ENCODE data around the gene ENOX1.

The ENOX1 gene

GRCh38 chr13:43389573-43389972 lies 397.2 kb downstream of the ENOX1 start:
- DNase-seq (ENCODE audit: low read depth, low spot score), result no peak

DNA sequence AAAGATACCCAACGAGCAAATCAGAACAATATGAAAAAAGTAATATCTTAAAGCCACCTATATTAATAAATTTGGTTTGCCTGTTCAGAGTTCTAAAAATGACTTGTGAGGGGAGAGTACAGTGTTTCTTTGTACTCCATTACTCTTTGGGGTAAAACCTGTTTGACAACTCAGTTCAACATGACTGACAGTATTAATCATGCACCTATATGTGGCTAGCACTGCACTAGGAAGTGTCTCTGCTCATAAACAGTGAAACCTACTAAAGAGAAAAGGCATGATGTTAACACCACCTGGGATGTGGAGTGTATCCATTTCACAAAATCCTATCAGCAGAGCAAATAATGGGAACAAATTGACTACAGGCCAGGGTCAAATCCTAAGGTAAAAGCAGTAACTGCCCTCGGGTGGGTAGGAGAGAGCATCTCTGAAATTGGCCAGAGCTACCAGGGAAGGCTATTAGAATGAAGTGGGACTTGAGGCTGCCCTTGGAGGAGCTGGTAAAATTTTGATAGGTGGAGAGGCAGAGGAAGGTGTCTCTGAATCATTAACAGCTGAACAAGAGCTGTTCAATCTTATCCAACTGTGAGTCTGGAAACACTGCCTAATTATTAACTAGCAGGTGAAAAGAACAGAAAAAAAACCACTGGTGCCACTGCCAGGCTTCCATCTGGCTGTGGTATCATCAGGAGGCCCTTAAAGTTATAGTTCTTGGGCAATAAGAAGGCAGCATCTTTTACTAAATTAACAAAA lies 398.3 kb downstream of the ENOX1 start:
- DNase-seq (ENCODE audit: low read depth, low spot score), result no peak

DNA sequence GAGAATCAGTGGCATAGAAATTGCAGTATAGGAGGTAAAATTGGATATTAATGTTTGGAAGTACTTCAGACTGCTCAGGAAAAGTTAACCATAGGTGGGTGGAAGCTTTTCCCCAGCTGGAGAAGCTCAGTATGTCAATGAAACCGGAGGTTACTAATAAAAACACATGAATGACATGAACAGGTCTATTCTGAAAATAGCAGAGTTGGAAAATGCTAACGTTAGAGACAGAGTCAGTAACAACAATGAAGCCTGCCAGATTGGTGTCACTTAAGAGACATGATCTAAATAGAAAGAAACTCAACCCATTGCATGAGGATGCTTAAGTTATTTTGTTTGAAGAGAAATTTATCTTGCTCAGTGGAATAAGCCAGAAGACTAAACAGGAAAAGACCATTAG lies 398.9 kb downstream of the ENOX1 start:
- DNase-seq (ENCODE audit: low read depth, low spot score), result no peak

DNA sequence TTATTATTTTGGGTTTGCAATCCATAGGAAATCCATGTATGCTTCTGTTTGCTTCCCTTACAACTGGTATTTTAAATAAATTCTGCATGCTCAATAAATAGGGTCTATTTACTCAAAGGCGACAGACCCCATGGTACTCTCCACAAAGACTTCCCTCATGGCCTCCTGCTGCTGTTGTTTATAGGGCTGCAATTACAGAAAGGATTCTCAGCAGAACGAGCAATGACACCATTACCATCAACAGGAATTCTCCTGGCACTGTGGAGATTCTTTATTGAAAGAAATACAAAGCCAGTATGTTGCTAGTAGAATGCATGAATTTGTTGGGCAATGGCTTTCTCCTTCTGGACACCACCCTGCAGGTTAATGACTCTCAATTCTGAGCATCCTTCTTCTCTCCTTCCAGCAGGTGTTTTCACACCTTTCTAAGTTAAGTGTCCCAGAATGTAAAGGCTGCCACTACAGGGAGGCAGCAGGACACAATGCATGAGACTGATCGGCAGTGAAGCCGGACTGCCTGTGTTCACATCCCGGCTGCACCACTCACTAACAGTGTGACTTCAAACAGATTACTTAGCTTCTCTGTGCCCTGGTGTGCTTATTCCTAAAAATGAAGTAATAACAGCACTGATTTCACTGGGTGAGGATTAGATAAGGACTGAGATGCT lies 403.1 kb downstream of the ENOX1 start:
- DNase-seq (ENCODE audit: low read depth, low spot score), result no peak

- DNase-seq (ENCODE audit: low read depth, low spot score), result no peak
Measured at GRCh38 chr13:43379738-43380137, 407.0 kb downstream of the ENOX1 start.

DNA sequence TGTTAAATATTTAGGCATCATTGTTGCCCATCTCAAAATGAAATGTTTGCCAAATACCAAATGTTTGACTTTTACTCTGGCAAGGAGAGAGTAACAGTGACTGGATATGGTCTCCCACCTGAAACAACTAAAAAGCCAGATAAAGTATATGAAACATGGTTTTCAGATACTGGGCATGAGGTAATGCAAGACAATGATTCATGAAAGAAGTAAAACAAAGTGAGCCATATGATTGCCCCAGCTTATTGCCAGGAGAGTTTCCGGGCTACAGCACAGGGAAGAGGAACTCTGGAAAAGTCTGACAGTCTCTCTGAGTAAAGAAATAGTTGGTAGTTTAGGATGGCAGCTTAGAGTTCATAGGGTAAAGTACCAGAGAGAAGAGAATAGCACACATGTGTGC lies 408.8 kb downstream of the ENOX1 start:
- DNase-seq (ENCODE audit: low read depth, low spot score), result no peak

DNA sequence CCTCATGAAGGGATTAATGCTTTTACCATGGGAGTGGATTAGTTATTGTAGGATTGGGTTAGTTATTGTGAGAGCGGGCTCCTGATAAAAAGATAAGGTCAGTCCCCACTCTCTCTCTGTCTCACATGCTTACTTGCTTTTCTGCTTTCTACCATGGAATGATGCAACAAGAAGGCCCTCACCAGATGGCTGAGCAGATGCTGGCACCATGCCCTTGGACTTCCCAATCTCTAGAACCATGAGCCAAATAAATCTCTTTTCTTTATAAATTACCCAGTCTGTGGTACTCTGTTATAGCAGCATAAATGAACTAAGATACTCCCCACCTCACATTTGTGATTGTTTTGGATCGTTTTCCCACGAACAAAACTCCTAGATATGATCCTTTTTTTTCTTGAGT lies 409.6 kb downstream of the ENOX1 start:
- no peak for DNase-seq (ENCODE audit: low read depth, low spot score)

GRCh38 chr13:43376596-43376995 lies 410.2 kb downstream of the ENOX1 start:
- DNase-seq (ENCODE audit: low read depth, low spot score), result no peak

DNA sequence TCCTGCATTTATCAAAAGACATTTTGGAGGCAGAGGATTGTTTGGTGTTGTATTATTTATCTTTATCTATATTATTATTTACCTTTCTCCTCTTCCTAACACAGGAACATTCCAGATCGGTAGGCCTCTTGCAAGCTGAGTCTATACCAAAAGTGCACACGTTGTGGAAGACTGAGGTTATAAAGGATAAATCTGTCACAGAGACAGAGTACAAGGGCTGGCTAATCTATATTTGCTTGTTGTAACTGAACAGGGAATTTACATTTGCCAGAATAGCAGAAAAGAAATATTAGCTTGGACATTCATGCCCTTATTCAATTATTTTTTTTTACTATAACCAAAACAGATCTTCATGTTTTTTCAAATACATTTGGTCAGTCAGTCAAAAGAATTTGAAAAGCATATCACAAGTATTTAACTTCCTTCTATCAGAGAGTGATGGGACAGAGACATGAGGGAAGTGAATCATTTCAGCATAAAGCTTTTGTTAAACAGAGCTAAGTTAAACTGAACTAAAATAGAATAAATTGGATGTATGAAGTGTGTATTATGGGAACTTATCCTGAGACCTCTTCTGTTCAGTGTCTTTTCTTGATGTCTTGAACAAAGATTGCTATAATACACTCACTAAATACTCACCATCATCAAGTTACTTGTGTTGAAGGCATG lies 410.8 kb downstream of the ENOX1 start:
- DNase-seq (ENCODE audit: low read depth, low spot score), result no peak

- no peak for DNase-seq (ENCODE audit: low read depth, low spot score)
Measured at GRCh38 chr13:43374621-43375020, 412.2 kb downstream of the ENOX1 start.

DNA sequence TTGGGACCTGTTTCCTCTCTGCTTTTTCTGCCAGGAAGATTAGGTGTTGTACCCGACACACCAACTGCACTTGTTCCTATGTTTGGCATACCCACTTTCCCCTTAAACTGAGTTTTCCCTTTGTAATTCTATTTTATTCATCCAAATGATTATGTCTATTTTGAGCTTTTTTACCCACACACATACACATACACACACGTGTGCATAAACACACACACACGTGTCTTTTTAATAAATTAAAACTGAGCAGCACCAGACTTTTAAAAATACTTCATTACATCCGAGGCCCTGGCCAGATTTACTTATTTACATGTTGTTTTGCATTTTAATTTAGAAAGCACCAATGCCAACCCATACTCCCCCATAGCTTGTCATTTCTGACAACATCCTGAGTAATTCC lies 413.4 kb downstream of the ENOX1 start:
- no peak for DNase-seq (ENCODE audit: low read depth, low spot score)

GRCh38 chr13:43370842-43371241 lies 415.9 kb downstream of the ENOX1 start:
- DNase-seq (ENCODE audit: low read depth, low spot score), result no peak

GRCh38 chr13:43369319-43369718 lies 417.5 kb downstream of the ENOX1 start:
- DNase-seq (ENCODE audit: low read depth, low spot score), result no peak

- no peak for DNase-seq (ENCODE audit: low read depth, low spot score)
Measured at GRCh38 chr13:43368003-43368402, 418.8 kb downstream of the ENOX1 start.

DNA sequence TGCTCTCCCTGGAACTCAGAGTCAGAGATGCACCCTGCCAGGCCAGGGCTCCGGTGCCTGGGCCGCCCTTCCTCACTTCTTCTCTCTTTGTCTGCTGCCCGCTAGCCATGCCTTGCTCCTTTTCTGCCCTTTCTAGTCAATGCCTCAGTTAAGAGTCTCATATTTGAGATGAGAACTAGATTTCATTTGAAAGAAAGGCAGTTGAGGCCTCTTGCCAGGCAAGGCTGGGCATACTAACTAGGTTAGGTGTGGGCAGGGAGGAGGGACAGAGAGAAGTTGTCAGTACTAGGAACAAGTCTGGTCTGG lies 421.8 kb downstream of the ENOX1 start:
- no peak for DNase-seq (ENCODE audit: low read depth, low spot score)

GRCh38 chr13:43364210-43365038 lies 422.3 kb downstream of the ENOX1 start:
- no peak for DNase-seq (ENCODE audit: low read depth, low spot score)

DNA sequence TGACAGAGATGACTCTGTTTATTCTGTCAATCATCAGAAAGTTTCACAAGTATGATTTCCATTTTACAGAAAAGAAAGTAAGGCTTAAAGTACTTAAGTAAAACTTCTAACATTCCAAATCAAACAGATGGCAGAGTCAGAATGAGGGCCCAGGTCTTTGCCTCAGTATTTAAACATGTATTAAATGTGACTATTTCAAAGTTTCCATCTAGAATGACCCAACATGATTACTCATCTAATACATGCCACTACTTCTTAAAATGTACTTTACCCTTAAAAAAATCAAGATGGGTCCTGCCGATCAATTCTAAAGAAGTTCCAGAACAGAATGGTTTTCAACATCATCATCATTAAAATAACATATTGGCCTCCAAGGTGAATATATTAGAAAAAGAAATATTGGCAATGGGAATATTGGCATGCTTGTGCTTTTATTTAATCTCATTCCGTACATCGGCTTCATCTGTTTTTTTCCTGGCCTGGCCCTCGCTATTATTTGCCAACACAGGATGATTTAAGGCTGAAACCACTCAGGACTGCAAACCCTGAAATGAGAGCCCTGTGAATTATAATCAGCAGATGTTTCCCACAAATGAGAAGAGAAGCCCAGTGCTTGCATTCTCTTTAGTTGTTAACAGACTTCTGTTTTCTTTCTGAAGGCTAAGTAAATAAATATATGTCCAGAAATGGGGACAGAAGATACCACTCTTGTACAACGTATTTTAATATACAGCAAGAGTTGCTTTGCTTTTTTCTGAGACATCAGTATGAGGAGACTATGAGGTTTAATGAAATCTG lies 423.4 kb downstream of the ENOX1 start:
- no peak for DNase-seq (ENCODE audit: low read depth, low spot score)

DNA sequence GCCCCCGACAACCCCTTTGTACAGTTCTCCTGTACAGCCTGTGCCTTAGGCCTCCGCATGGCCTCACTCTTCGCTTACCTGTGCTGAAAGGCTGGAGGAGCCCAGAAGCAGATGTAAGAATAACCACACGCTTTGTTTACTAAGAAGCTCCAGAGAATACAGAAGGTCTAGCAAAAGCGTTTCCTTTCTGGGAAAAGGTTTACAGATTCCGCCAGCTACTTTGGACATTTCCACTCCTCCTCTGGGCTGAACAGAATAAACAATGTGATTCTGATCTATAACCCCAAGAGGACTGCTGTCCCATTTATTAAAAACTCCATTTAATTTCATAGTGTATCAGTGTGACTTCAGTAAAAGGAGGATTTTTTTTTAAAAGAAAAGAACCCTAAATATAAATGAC lies 424.2 kb downstream of the ENOX1 start:
- no peak for DNase-seq (ENCODE audit: low read depth, low spot score)

GRCh38 chr13:43360892-43361610 lies 425.7 kb downstream of the ENOX1 start:
- DNase-seq (ENCODE audit: low read depth, low spot score), result no peak

DNA sequence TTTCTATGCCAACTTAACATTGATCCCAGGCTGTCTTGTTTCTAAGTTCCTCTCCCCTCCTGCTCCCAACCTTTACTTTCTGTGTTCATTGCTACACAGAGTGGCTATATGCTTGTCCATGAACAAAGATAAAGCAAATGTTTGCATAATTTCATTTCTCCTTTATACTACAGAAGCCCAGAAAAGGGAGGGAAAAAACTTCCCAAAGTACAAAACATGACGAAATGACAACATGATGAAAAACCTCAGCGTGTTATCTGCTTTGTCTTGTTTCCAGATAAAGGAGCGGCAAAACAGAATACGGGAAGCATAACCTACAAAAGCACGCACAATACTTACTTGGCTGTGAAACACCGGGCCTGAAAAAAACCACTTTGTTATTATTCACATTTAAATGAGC lies 426.6 kb downstream of the ENOX1 start:
- DNase-seq (ENCODE audit: low read depth, low spot score), result no peak

DNA sequence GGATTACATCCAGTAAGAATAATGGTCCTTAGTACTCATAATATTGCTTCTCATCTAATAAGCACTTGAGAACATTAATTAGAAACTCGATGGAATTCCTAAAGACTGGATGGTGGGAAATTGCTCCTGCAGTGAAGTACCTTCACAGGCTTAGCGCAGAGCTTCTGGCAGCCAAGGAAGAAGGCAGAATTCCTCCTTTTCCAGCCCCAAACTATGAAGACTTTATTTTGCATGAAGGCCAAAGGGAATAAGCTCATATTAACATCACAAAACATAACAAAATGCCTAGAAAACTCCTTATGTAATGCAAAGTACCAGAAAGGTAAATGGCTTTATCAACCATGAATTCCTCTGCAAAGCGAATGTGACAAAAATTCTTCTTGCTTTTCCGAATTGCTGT lies 427.2 kb downstream of the ENOX1 start:
- no peak for DNase-seq (ENCODE audit: low read depth, low spot score)

Data from iPS DF 19.7 (cell line).